ENCODE results near the gene CKAP4.

GRCh38 chr12:106228320-106228710 is 19.5 kb downstream of the CKAP4 start:
- no peak for TF ChIP-seq ARID3A (IDR thresholded peaks at IDR 0.05; ENCODE audit: low read depth, low read length)
- TF ChIP-seq CBX1 (IDR thresholded peaks at IDR 0.05; ENCODE audit: low read depth), result no peak
- TF ChIP-seq RORA (CRISPR knock-in tag; IDR thresholded peaks at IDR 0.05), result no peak
- TF ChIP-seq PAX8 (CRISPR knock-in tag; IDR thresholded peaks at IDR 0.05; ENCODE audit: borderline replicate concordance), result no peak
- no peak for TF ChIP-seq CBX5 (CRISPR knock-in tag; IDR thresholded peaks at IDR 0.05; ENCODE audit: borderline replicate concordance)
- no peak for TF ChIP-seq PRDM10 (CRISPR knock-in tag; IDR thresholded peaks at IDR 0.05; ENCODE audit: low read depth)
- no peak for TF ChIP-seq ZBTB26 (CRISPR knock-in tag; IDR thresholded peaks at IDR 0.05; ENCODE audit: borderline replicate concordance)

All from HepG2 (cell line).